HepG2 (cell line): ENCODE measurements around the gene RARG.

Source experiments
- CBX1 ChIP-seq: IDR thresholded peaks from one replicate; pipeline ENCODE4 v1.6.1; 2016; ENCODE audit warnings: antibody characterized with exemption, low read depth
- CHD2 ChIP-seq: IDR thresholded peaks from 2 replicates; pipeline ENCODE4 v1.6.1; 2011; ENCODE audit warnings: low read depth, low read length, improper control_type of control experiment
- CREM ChIP-seq, 2 experiments: sonication (generic) in 1 of 2; formaldehyde crosslinking in 1 of 2; IDR thresholded peaks; 2 replicates each; pipeline versions ENCODE4 v1.4.0 to v1.6.1; 2016 to 2020; ENCODE audit warnings: antibody characterized with exemption in 1 of 2, mild to moderate bottlenecking in 1 of 2, missing genetic modification reagents in 1 of 2
- CTCF ChIP-seq: sonication (generic); formaldehyde crosslinking; IDR thresholded peaks from 2 replicates; pipeline ENCODE4 v1.5.0; 2020; ENCODE audit warnings: mild to moderate bottlenecking, missing genetic modification reagents, moderate library complexity
- E2F5 ChIP-seq: sonication (generic); formaldehyde crosslinking; conservative IDR thresholded peaks from 2 replicates; pipeline ENCODE4 v1.4.0; 2020; ENCODE audit warnings: missing genetic modification reagents
- ESRRA ChIP-seq: sonication (generic); formaldehyde crosslinking; IDR thresholded peaks from 2 replicates; pipeline ENCODE4 v1.5.1; 2020; ENCODE audit warnings: mild to moderate bottlenecking, low read depth, missing genetic modification reagents
- MXD4 ChIP-seq: IDR thresholded peaks from 2 replicates; pipeline ENCODE4 v1.6.1; 2016; ENCODE audit warnings: mild to moderate bottlenecking, missing biosample characterization, missing genetic modification reagents
- PRDM10 ChIP-seq: sonication (generic); formaldehyde crosslinking; IDR thresholded peaks from 2 replicates; pipeline ENCODE4 v1.4.0; 2020; ENCODE audit warnings: low read depth, missing genetic modification reagents
- RAD21 ChIP-seq: fragments of 450-650 bp; formaldehyde crosslinking; IDR thresholded peaks from 2 replicates; pipeline ENCODE4 v1.5.0; 2020; ENCODE audit warnings: mild to moderate bottlenecking
- ZBTB44 ChIP-seq: sonication (generic); formaldehyde crosslinking; IDR thresholded peaks from 2 replicates; pipeline ENCODE4 v1.4.0; 2020; ENCODE audit warnings: missing genetic modification reagents
- ZKSCAN8 ChIP-seq: IDR thresholded peaks from 2 replicates; pipeline ENCODE4 v1.6.1; 2016; ENCODE audit warnings: borderline replicate concordance, missing genetic modification reagents, missing compliant biosample characterization
- ZNF629 ChIP-seq: sonication (generic); formaldehyde crosslinking; conservative IDR thresholded peaks from 2 replicates; pipeline ENCODE4 v1.5.0; 2020; ENCODE audit warnings: missing genetic modification reagents
- ZNF660 ChIP-seq: sonication (generic); formaldehyde crosslinking; IDR thresholded peaks from 2 replicates; pipeline ENCODE4 v1.5.1; 2020; ENCODE audit warnings: mild to moderate bottlenecking, low read depth, missing genetic modification reagents, borderline replicate concordance

GRCh38 chr12:53244337-53244736 is 12.3 kb upstream of the RARG start:
- TF ChIP-seq E2F5 (CRISPR knock-in tag) (no peak), ZNF629 (no peak), CHD2 (no peak), CBX1 (no peak), CREM (IDR thresholded peaks at IDR 0.05) (no peak), CREM (CRISPR knock-in tag; IDR thresholded peaks at IDR 0.05) (no peak), ESRRA (CRISPR knock-in tag) (no peak), RAD21 (CRISPR knock-in tag) (no peak), ZNF660 (no peak), MXD4 (CRISPR knock-in tag) (no peak), ZKSCAN8 (CRISPR knock-in tag) (no peak), ZBTB44 (no peak), PRDM10 (CRISPR knock-in tag) (no peak), CTCF (CRISPR knock-in tag) (no peak)
